ENCODE results near the gene KRTAP1-1. TPM values are rescaled to one million over a fixed set of nuclear protein-coding genes. Genes with fewer than 3 reads are reported as not detected.

Gene KRTAP1-1
- polyA plus RNA-seq, 1 donor from 2014 or later, result not detected

- Histone ChIP-seq H3F3A (ENCODE audit: insufficient read depth, low read length, poor library complexity, severe bottlenecking) (no peaks in the 10 kb centered on the region), H4K20me1 (ENCODE audit: insufficient read depth) (no peaks in the 10 kb centered on the region), H3K9me2 (ENCODE audit: insufficient read depth, low read length) (no peaks in the 10 kb centered on the region), H2AFZ (ENCODE audit: low read depth, low read length) (no peak overlapping the region), H3K27ac (ENCODE audit: low read length) (no peak overlapping the region), H3K4me2 (ENCODE audit: low read length) (no peak overlapping the region), H3K9me3 (ENCODE audit: low read length) (no peaks in the 10 kb centered on the region), H3K36me3 (ENCODE audit: insufficient read depth, low read length) (no peaks in the 10 kb centered on the region), H3K4me3 (ENCODE audit: low read length) (no peak overlapping the region), H3K27me3 (ENCODE audit: insufficient read depth, low read depth, low read length) (no peaks in the 10 kb centered on the region), H3K9ac (ENCODE audit: low read length) (no peak overlapping the region), H3K79me2 (replicated peaks; ENCODE audit: insufficient read depth, low read length) (no peaks in the 10 kb centered on the region)
- TF ChIP-seq EP300 (conservative IDR thresholded peaks at IDR 0.05; ENCODE audit: poor library complexity, severe bottlenecking), result no peak
- TF ChIP-seq EZH2 (IDR thresholded peaks at IDR 0.05; ENCODE audit: borderline replicate concordance, insufficient read depth, low read length, poor library complexity, severe bottlenecking), result no peak
- no peak for TF ChIP-seq POLR2AphosphoS5 (IDR thresholded peaks at IDR 0.05)
- no peak for TF ChIP-seq SMC3 (conservative IDR thresholded peaks at IDR 0.05; ENCODE audit: poor library complexity)
Observed at GRCh38 chr17:40993084-40993483, 48.2 kb downstream of the KRTAP1-1 start.

DNA sequence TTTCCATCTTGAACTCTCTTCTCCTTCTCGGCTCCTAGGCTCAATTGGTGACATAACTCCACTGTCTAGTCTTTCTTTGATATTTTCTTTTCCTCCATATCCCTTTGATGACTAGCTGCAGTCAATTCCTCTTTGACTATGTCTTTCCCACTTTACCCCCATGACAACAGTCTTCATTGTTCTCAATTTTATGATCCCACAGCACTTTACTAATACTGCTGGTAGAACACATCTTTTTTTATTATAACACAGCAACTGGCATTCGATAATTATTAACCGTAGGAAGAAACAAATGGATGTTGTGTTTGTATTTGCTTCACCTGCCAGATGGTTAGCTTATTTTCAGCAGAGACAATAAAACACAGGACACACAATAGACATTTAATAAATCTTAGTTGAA lies 48.6 kb downstream of the KRTAP1-1 start:
- no peaks in the 10 kb centered on the region for H3K27me3 ChIP-seq (ENCODE audit: insufficient read depth, low read depth, low read length)
- no peak overlapping the region for H3K27ac ChIP-seq (ENCODE audit: low read length)
- no peaks in the 10 kb centered on the region for H3K79me2 ChIP-seq (replicated peaks; ENCODE audit: insufficient read depth, low read length)
- H3K36me3 ChIP-seq (ENCODE audit: insufficient read depth, low read length), result no peaks in the 10 kb centered on the region
- H2AFZ ChIP-seq (ENCODE audit: low read depth, low read length), result no peak overlapping the region
- H3K9ac ChIP-seq (ENCODE audit: low read length), result no peak overlapping the region
- H3F3A ChIP-seq (ENCODE audit: insufficient read depth, low read length, poor library complexity, severe bottlenecking), result no peaks in the 10 kb centered on the region
- no peak overlapping the region for H3K4me2 ChIP-seq (ENCODE audit: low read length)
- H3K9me3 ChIP-seq (ENCODE audit: low read length), result no peaks in the 10 kb centered on the region
- TF ChIP-seq MXI1 (conservative IDR thresholded peaks at IDR 0.05; ENCODE audit: poor library complexity, severe bottlenecking) (no peak), CTCF (IDR thresholded peaks at IDR 0.05; ENCODE audit: poor library complexity, severe bottlenecking) (no peak), RAD21 (conservative IDR thresholded peaks at IDR 0.05) (no peak), EZH2 (IDR thresholded peaks at IDR 0.05; ENCODE audit: borderline replicate concordance, insufficient read depth, low read length, poor library complexity, severe bottlenecking) (no peak), POLR2AphosphoS5 (IDR thresholded peaks at IDR 0.05) (no peak), TAF1 (IDR thresholded peaks at IDR 0.05; ENCODE audit: low read depth) (no peak), SMC3 (conservative IDR thresholded peaks at IDR 0.05; ENCODE audit: poor library complexity) (no peak), EP300 (conservative IDR thresholded peaks at IDR 0.05; ENCODE audit: poor library complexity, severe bottlenecking) (no peak), REST (IDR thresholded peaks at IDR 0.05; ENCODE audit: borderline replicate concordance) (no peak)
- H3K4me3 ChIP-seq (ENCODE audit: low read length), result no peak overlapping the region
- no peaks in the 10 kb centered on the region for H3K9me2 ChIP-seq (ENCODE audit: insufficient read depth, low read length)
- H4K20me1 ChIP-seq (ENCODE audit: insufficient read depth), result no peaks in the 10 kb centered on the region

Small RNA genes within 50 kb of the gene (small RNA-seq; reads per million reads assigned to genes)
- 0 reads per million in 3 experiments for gene KRTAP3-4P

Other genes starting within 250 kb of the KRTAP1-1 start
- gene KRT28, start 241.5 kb downstream of the KRTAP1-1 start, polyA plus RNA-seq, result not detected in 2 replicates
- gene KRT10, start 218.8 kb downstream of the KRTAP1-1 start, polyA plus RNA-seq, result 42.8 and 54.2 TPM in 2 replicates
- not detected in 2 replicates for gene KRT12, start 174.2 kb downstream of the KRTAP1-1 start, polyA plus RNA-seq
- not detected in 2 replicates for gene KRT20, start 156.2 kb downstream of the KRTAP1-1 start, polyA plus RNA-seq
- gene KRT23, start 103.8 kb downstream of the KRTAP1-1 start, polyA plus RNA-seq, result 0.37 and 0.86 TPM in 2 replicates
- not detected in 2 replicates for gene KRT39, start 74.5 kb downstream of the KRTAP1-1 start, polyA plus RNA-seq
- not detected in 2 replicates for gene KRT40, start 57.1 kb downstream of the KRTAP1-1 start, polyA plus RNA-seq
- gene KRTAP3-3, start 47.3 kb downstream of the KRTAP1-1 start, polyA plus RNA-seq, result not detected in 2 replicates
- not detected in 2 replicates for gene KRTAP3-2, start 41.5 kb downstream of the KRTAP1-1 start, polyA plus RNA-seq
- gene KRTAP3-1, start 32.3 kb downstream of the KRTAP1-1 start, polyA plus RNA-seq, result not detected in 2 replicates
- not detected in 2 replicates for gene KRTAP1-5, start 14.2 kb downstream of the KRTAP1-1 start, polyA plus RNA-seq
- gene KRTAP1-4, start 11.3 kb downstream of the KRTAP1-1 start, polyA plus RNA-seq, result not detected in 2 replicates
- not detected in 2 replicates for gene KRTAP1-3, start 6.6 kb downstream of the KRTAP1-1 start, polyA plus RNA-seq
- gene KRTAP2-1, start 5.9 kb upstream of the KRTAP1-1 start, polyA plus RNA-seq, result not detected in 2 replicates
- gene KRTAP2-2, start 13.8 kb upstream of the KRTAP1-1 start, polyA plus RNA-seq, result not detected in 2 replicates
- gene KRTAP2-3, start 18.7 kb upstream of the KRTAP1-1 start, polyA plus RNA-seq, result not detected in 2 replicates
- not detected in 2 replicates for gene KRTAP2-4, start 24.4 kb upstream of the KRTAP1-1 start, polyA plus RNA-seq
- gene KRTAP4-7, start 42.7 kb upstream of the KRTAP1-1 start, polyA plus RNA-seq, result not detected in 2 replicates
- not detected in 2 replicates for gene KRTAP4-8, start 56.7 kb upstream of the KRTAP1-1 start, polyA plus RNA-seq
- gene KRTAP4-16, start 60.8 kb upstream of the KRTAP1-1 start, polyA plus RNA-seq, result not detected in 2 replicates
- not detected in 2 replicates for gene KRTAP4-9, start 63.9 kb upstream of the KRTAP1-1 start, polyA plus RNA-seq
- not detected in 2 replicates for gene KRTAP4-11, start 76.9 kb upstream of the KRTAP1-1 start, polyA plus RNA-seq
- not detected in 2 replicates for gene KRTAP4-12, start 82.7 kb upstream of the KRTAP1-1 start, polyA plus RNA-seq
- gene KRTAP4-6, start 99.1 kb upstream of the KRTAP1-1 start, polyA plus RNA-seq, result not detected in 2 replicates
- gene KRTAP4-5, start 108.4 kb upstream of the KRTAP1-1 start, polyA plus RNA-seq, result not detected in 2 replicates
- not detected in 2 replicates for gene KRTAP4-4, start 119.3 kb upstream of the KRTAP1-1 start, polyA plus RNA-seq
- gene KRTAP4-3, start 126.8 kb upstream of the KRTAP1-1 start, polyA plus RNA-seq, result not detected in 2 replicates
- not detected in 2 replicates for gene KRTAP4-2, start 136.8 kb upstream of the KRTAP1-1 start, polyA plus RNA-seq
- gene KRTAP4-1, start 143.5 kb upstream of the KRTAP1-1 start, polyA plus RNA-seq, result not detected in 2 replicates
- not detected in 2 replicates for gene KRTAP9-1, start 148.4 kb upstream of the KRTAP1-1 start, polyA plus RNA-seq
- not detected in 2 replicates for gene KRTAP9-2, start 185.2 kb upstream of the KRTAP1-1 start, polyA plus RNA-seq
- gene KRTAP9-3, start 191.0 kb upstream of the KRTAP1-1 start, polyA plus RNA-seq, result not detected in 2 replicates
- gene KRTAP9-8, start 196.5 kb upstream of the KRTAP1-1 start, polyA plus RNA-seq, result not detected in 2 replicates
- gene KRTAP9-4, start 208.2 kb upstream of the KRTAP1-1 start, polyA plus RNA-seq, result not detected in 2 replicates
- not detected in 2 replicates for gene KRTAP9-9, start 213.9 kb upstream of the KRTAP1-1 start, polyA plus RNA-seq
- not detected in 2 replicates for gene KRTAP9-6, start 223.9 kb upstream of the KRTAP1-1 start, polyA plus RNA-seq
- gene KRTAP9-7, start 234.2 kb upstream of the KRTAP1-1 start, polyA plus RNA-seq, result not detected in 2 replicates